ENCODE results near the gene SRRM2. TPM values are rescaled to one million over a fixed set of nuclear protein-coding genes. Genes with fewer than 3 reads are reported as not detected.

Gene SRRM2
- total and polyA plus RNA-seq, 2 experiments from 2014 or later = 321 to 592 TPM

DNA sequence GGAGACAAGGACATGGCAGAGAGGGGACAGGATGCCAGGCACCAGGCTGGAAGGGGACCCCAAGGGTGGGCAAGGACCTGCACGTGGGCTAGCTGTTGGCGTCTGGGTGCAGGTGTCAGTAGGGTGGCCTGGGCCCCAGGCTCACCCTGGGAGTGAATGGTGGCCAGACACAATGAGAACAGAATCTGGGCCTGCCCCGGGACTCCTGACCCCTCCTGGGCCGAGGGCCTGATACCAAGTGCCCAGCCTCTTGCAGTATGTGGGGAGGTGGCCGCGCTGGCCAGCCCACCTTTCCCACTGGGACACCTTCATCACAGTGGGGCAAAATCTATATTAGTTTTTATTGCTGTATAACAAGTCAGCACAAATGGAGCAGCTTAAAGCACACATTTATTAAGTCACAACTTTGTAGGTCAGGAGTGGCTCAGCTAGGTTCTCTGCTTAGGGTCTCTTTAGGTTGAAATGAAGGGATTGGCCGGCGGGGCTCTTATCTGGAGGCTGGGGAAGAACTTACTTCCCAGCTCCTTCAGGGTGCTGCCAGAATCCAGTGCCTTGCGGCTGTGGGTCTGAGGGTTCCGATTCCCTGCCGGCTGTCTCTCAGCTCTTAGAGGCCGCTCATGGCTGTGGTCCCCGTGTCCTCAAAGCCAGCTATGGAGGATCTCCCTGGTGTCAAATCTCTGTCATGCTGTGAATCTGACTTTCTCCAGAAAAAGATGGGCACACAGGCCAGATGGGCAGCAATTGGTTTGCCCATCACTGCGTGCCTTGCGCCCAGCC lies 31.3 kb downstream of the SRRM2 start:
- no peak for DNase-seq (ENCODE audit: low read depth in 1 of 2, low spot score in 1 of 2)
- Histone ChIP-seq H3K36me3 (no peaks in the 10 kb centered on the region), H3K9me3 (ENCODE audit: low read depth) (no peaks in the 10 kb centered on the region), H3K27me3 (peaks cover 23% of the 10 kb centered on the region), H3K4me3 (no peak overlapping the region), H3K4me1 (ENCODE audit: low read depth) (no peaks in the 10 kb centered on the region), H3K27ac (no peak overlapping the region)
- TF ChIP-seq, protein P1, sequence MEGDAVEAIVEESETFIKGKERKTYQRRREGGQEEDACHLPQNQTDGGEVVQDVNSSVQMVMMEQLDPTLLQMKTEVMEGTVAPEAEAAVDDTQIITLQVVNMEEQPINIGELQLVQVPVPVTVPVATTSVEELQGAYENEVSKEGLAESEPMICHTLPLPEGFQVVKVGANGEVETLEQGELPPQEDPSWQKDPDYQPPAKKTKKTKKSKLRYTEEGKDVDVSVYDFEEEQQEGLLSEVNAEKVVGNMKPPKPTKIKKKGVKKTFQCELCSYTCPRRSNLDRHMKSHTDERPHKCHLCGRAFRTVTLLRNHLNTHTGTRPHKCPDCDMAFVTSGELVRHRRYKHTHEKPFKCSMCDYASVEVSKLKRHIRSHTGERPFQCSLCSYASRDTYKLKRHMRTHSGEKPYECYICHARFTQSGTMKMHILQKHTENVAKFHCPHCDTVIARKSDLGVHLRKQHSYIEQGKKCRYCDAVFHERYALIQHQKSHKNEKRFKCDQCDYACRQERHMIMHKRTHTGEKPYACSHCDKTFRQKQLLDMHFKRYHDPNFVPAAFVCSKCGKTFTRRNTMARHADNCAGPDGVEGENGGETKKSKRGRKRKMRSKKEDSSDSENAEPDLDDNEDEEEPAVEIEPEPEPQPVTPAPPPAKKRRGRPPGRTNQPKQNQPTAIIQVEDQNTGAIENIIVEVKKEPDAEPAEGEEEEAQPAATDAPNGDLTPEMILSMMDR (IDR thresholded peaks at IDR 0.05; ENCODE audit: low read depth, low read length) = no peak

DNA sequence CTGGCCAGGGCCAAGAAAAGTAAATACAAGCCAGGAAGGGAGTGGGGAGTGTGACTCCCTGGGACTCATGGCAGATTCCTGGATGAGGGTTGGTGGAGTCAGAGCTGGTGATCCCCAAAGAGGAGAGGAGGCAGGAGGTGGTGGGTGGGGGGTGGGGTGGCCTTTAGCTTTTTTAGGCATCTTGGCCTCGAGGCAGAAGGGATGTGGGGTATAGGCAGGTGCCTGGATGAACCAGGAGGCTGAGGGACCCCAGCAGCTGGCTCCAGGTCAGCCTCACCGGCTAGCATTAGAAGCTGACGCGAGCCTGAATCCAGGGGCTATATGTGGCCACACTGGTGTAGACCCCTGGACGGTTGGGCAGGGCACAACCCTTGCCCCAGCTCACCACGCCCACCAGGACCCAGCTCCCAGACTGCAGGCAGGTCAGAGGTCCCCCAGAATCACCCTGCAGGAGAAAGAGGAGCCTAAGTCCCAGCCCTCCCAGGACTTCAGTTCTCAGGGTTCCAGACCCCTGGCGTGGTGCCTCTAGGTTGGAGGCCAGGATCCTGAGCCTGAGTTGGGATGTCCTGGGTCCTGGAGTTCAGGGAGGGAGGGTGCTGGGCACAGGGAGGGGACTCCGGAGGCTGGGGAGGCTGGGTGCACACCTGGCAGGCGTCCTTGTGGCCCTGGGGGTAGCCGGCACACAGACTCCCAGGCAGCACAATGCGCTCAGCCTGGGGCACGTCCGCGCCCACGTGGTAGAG lies 32.1 kb downstream of the SRRM2 start:
- DNase-seq (ENCODE audit: low read depth in 1 of 2, low spot score in 1 of 2) = no peak
- no peaks in the 10 kb centered on the region for H3K9me3 ChIP-seq (ENCODE audit: low read depth)
- peaks cover 23% of the 10 kb centered on the region for H3K27me3 ChIP-seq
- no peak overlapping the region for H3K27ac ChIP-seq
- H3K4me3 ChIP-seq = no peak overlapping the region
- TF ChIP-seq, protein P1 (IDR thresholded peaks at IDR 0.05; ENCODE audit: low read depth, low read length) = no peak
- H3K4me1 ChIP-seq (ENCODE audit: low read depth) = no peaks in the 10 kb centered on the region
- H3K36me3 ChIP-seq = no peaks in the 10 kb centered on the region

DNA sequence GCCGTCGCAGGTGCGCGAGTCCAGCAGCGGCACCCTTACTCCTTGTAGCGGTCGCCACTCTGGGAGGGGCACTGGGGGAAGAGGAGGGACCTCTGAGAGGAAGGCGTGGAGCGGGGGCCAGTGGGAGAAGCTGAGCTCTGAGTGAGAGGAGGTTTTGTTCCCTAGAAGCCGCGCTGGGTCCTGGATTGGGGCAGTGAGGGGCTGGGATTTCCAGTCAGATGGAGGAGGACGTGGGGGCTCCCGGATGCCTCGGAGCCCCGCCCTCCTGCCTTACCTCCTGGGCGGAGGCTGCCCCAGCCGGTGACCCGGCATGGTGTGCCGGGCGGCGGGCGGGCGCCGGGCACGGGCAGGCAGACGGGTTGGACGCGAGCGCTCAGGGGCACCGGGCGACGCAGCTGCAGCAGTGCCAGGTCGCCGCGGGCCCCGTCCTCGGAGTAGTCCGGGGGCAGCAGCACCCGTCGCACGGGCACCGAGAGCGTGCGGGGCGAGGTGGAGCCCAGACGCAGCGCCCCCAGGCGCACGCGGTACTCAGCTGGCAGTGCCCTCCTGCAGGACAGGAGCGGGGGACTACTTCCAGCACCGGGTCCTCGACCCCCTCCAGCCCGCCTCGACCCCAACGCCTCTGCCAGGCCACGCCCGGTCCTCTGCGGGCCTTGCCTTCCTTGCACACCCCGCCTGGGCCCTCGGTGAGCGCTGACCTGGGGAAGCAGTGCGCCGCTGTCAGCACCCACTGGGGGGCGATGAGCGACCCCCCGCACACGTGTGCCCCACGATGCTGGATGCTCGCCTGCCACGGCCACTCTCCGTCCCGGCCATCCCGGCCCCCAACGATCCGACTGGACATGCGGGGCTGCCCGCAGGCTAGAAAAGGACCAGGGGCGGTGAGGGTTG lies 32.9 kb downstream of the SRRM2 start:
- no peak overlapping the region for H3K27ac ChIP-seq

DNA sequence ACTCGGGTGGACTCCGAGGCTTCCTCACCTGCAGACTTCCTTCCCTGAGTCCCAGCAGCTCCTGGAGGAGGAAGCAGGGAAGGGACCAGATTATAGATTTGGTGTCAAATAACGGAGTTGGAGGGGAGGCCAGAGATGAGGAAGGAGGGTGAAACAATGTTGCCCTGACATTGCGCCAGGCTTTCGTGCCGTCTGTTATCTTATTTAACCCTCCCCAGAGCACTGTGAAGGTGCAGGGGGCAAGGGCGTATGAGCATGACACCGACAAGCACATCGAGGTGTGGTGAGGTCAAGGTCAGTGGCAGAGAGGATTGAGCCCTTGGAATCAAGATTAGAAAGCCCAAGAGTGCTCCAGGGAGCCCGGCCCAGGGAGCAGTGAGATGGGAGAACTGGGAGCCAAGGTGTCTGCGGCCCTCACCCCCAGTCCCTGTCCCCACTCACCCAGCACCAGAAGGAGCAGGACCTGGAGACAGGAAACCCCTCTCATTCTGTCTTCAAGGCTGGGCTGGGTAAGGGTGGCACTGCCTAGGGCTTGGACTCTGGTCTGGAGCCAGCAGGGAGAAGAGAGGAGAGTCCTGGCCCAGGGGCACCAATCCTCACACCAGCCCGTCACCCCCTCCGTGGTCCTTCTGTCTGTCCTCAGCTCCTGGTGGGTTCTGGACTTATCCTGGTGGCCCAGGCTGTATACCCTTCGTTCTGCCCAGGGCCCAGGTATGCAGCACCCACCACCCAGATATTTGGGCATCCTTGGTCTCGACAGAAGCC lies 33.8 kb downstream of the SRRM2 start:
- Histone ChIP-seq H3K27ac (no peak overlapping the region), H3K4me1 (ENCODE audit: low read depth) (no peaks in the 10 kb centered on the region), H3K27me3 (peaks cover 32% of the 10 kb centered on the region), H3K9me3 (ENCODE audit: low read depth) (no peaks in the 10 kb centered on the region), H3K36me3 (no peaks in the 10 kb centered on the region), H3K4me3 (no peak overlapping the region)
- TF ChIP-seq, protein P1 (IDR thresholded peaks at IDR 0.05; ENCODE audit: low read depth, low read length) = no peak
- no peak for DNase-seq (ENCODE audit: low read depth in 1 of 2, low spot score in 1 of 2)

More for the DNA sequence above, 32.9 kb downstream of the SRRM2 start:
- TF ChIP-seq, protein P1 (IDR thresholded peaks at IDR 0.05; ENCODE audit: low read depth, low read length) = peak; percentile 11
- H3K27me3 ChIP-seq = peaks cover 23% of the 10 kb centered on the region
- no peaks in the 10 kb centered on the region for H3K4me1 ChIP-seq (ENCODE audit: low read depth)
- no peak for DNase-seq (ENCODE audit: low read depth in 1 of 2, low spot score in 1 of 2)
- no peaks in the 10 kb centered on the region for H3K36me3 ChIP-seq
- H3K4me3 ChIP-seq = no peak overlapping the region
- H3K9me3 ChIP-seq (ENCODE audit: low read depth) = no peaks in the 10 kb centered on the region

DNA sequence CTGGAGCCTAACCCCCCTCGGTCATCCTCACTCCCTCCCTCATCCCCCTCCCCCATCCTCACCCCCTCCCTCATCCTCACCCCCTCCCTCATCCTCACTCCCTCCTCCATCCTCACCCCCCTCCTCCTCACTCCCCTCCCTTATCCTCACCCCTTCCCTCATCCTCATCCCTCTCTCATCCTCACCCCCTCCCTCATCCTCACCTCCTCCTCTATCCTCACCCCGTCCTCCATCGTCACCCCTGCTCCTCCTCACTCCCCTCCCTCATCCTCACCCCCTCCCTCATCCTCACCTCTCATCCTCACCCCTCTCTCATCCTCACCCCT lies 34.4 kb downstream of the SRRM2 start:
- Histone ChIP-seq H3K4me3 (no peak overlapping the region), H3K27ac (no peak overlapping the region), H3K4me1 (ENCODE audit: low read depth) (no peaks in the 10 kb centered on the region), H3K9me3 (ENCODE audit: low read depth) (no peaks in the 10 kb centered on the region), H3K27me3 (peaks cover 36% of the 10 kb centered on the region), H3K36me3 (no peaks in the 10 kb centered on the region)
- TF ChIP-seq, protein P1 (IDR thresholded peaks at IDR 0.05; ENCODE audit: low read depth, low read length) = no peak
- no peak for DNase-seq (ENCODE audit: low read depth in 1 of 2, low spot score in 1 of 2)
